ENCODE data around the gene SPEF2.
A peak's percentile ranks its signal among the peaks of the same experiment; 100 is the strongest.

Gene SPEF2

DNA sequence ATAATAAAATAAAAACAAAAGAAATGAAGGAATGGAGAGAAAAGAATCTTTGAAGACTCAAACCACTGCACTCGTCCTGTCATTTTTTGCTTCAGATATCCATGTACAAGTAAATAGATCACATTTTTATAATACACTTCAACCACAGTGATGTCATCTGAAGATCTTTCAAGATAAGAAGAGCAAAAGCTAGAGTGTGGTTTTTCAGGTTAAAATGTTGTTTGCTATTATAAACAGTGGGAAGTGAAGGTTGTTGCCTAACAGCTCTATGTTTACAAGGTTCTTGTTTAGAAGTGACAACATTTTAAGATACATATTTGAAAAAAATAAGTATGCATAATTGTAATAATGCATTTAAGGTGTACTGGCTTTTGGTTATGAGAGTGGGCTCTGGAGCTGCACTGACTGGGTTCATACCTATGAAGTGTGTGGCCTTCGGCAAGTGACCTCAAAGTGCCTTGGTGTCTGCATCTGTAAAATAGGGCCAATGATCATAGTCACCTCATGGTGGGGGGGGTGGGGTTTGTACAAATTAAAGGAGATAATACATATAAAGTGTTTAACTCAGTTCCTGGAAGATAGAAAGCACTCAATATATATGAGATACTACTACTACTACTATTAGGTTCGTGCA is 193.6 kb downstream of the SPEF2 start:
- peak; percentile 63 for ATAC-seq
- no peak for TF ChIP-seq ESRRG (CRISPR knock-in tag; IDR thresholded peaks at IDR 0.05)
- TF ChIP-seq, protein P1, sequence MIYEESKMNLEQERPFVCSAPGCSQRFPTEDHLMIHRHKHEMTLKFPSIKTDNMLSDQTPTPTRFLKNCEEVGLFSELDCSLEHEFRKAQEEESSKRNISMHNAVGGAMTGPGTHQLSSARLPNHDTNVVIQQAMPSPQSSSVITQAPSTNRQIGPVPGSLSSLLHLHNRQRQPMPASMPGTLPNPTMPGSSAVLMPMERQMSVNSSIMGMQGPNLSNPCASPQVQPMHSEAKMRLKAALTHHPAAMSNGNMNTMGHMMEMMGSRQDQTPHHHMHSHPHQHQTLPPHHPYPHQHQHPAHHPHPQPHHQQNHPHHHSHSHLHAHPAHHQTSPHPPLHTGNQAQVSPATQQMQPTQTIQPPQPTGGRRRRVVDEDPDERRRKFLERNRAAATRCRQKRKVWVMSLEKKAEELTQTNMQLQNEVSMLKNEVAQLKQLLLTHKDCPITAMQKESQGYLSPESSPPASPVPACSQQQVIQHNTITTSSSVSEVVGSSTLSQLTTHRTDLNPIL (CRISPR knock-in tag; IDR thresholded peaks at IDR 0.05; ENCODE audit: low read depth), result no peak
- no peak for TF ChIP-seq RARB (CRISPR knock-in tag; IDR thresholded peaks at IDR 0.05)
- TF ChIP-seq PPARA (CRISPR knock-in tag; IDR thresholded peaks at IDR 0.05; ENCODE audit: borderline replicate concordance), result no peak
- TF ChIP-seq, protein P2, sequence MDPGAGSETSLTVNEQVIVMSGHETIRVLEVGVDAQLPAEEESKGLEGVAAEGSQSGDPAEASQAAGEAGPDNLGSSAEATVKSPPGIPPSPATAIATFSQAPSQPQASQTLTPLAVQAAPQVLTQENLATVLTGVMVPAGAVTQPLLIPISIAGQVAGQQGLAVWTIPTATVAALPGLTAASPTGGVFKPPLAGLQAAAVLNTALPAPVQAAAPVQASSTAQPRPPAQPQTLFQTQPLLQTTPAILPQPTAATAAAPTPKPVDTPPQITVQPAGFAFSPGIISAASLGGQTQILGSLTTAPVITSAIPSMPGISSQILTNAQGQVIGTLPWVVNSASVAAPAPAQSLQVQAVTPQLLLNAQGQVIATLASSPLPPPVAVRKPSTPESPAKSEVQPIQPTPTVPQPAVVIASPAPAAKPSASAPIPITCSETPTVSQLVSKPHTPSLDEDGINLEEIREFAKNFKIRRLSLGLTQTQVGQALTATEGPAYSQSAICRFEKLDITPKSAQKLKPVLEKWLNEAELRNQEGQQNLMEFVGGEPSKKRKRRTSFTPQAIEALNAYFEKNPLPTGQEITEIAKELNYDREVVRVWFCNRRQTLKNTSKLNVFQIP (CRISPR knock-in tag; IDR thresholded peaks at IDR 0.05; ENCODE audit: borderline replicate concordance, low read depth), result no peak
- TF ChIP-seq ZNF565 (CRISPR knock-in tag; conservative IDR thresholded peaks at IDR 0.05; ENCODE audit: low read depth), result no peak
- TF ChIP-seq, protein P3, sequence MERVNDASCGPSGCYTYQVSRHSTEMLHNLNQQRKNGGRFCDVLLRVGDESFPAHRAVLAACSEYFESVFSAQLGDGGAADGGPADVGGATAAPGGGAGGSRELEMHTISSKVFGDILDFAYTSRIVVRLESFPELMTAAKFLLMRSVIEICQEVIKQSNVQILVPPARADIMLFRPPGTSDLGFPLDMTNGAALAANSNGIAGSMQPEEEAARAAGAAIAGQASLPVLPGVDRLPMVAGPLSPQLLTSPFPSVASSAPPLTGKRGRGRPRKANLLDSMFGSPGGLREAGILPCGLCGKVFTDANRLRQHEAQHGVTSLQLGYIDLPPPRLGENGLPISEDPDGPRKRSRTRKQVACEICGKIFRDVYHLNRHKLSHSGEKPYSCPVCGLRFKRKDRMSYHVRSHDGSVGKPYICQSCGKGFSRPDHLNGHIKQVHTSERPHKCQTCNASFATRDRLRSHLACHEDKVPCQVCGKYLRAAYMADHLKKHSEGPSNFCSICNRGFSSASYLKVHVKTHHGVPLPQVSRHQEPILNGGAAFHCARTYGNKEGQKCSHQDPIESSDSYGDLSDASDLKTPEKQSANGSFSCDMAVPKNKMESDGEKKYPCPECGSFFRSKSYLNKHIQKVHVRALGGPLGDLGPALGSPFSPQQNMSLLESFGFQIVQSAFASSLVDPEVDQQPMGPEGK (CRISPR knock-in tag; IDR thresholded peaks at IDR 0.05; ENCODE audit: borderline replicate concordance), result no peak
- TF ChIP-seq, protein P4, sequence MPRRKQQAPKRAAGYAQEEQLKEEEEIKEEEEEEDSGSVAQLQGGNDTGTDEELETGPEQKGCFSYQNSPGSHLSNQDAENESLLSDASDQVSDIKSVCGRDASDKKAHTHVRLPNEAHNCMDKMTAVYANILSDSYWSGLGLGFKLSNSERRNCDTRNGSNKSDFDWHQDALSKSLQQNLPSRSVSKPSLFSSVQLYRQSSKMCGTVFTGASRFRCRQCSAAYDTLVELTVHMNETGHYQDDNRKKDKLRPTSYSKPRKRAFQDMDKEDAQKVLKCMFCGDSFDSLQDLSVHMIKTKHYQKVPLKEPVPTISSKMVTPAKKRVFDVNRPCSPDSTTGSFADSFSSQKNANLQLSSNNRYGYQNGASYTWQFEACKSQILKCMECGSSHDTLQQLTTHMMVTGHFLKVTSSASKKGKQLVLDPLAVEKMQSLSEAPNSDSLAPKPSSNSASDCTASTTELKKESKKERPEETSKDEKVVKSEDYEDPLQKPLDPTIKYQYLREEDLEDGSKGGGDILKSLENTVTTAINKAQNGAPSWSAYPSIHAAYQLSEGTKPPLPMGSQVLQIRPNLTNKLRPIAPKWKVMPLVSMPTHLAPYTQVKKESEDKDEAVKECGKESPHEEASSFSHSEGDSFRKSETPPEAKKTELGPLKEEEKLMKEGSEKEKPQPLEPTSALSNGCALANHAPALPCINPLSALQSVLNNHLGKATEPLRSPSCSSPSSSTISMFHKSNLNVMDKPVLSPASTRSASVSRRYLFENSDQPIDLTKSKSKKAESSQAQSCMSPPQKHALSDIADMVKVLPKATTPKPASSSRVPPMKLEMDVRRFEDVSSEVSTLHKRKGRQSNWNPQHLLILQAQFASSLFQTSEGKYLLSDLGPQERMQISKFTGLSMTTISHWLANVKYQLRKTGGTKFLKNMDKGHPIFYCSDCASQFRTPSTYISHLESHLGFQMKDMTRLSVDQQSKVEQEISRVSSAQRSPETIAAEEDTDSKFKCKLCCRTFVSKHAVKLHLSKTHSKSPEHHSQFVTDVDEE (CRISPR knock-in tag; IDR thresholded peaks at IDR 0.05), result no peak
- TF ChIP-seq ZC3H10 (CRISPR knock-in tag; IDR thresholded peaks at IDR 0.05), result no peak
- TF ChIP-seq ZFP3 (CRISPR knock-in tag; IDR thresholded peaks at IDR 0.05), result no peak

DNA sequence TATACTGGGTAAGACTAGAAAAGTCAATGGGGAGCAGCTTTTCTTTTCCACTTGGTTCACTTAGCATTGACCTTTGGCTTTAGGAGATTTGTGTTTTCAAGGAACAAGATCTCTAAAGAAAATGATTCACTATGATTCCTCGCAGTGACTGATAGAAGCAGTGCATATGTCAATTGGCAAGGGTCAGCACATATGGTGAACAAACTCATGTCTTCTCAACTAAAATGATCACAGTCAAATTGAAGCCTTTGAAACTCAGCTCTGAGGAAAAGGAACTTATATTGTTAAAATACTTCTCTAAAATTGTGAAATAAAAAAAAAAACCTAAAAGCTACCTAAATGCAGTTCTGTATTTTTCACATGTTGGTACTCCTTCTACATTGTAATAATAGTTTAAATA is 195.9 kb downstream of the SPEF2 start:
- TF ChIP-seq CSDC2 (CRISPR knock-in tag; IDR thresholded peaks at IDR 0.05) (no peak), ZFP30 (CRISPR knock-in tag; IDR thresholded peaks at IDR 0.05) (no peak), TOX (CRISPR knock-in tag; IDR thresholded peaks at IDR 0.05; ENCODE audit: borderline replicate concordance) (no peak), TCF4 (CRISPR knock-in tag; IDR thresholded peaks at IDR 0.05; ENCODE audit: borderline replicate concordance) (no peak), ARNTL (CRISPR knock-in tag; IDR thresholded peaks at IDR 0.05; ENCODE audit: borderline replicate concordance, low read depth) (no peak), ZC3H10 (CRISPR knock-in tag; IDR thresholded peaks at IDR 0.05) (no peak), ZNF8 (CRISPR knock-in tag; IDR thresholded peaks at IDR 0.05) (no peak), RARB (CRISPR knock-in tag; IDR thresholded peaks at IDR 0.05) (no peak), ESRRG (CRISPR knock-in tag; IDR thresholded peaks at IDR 0.05) (no peak), OSR1 (CRISPR knock-in tag; IDR thresholded peaks at IDR 0.05) (no peak), PPARA (CRISPR knock-in tag; IDR thresholded peaks at IDR 0.05; ENCODE audit: borderline replicate concordance) (no peak)
- TF ChIP-seq, protein P1 (CRISPR knock-in tag; IDR thresholded peaks at IDR 0.05; ENCODE audit: low read depth), result no peak
- TF ChIP-seq, protein P4 (CRISPR knock-in tag; IDR thresholded peaks at IDR 0.05), result no peak
- TF ChIP-seq, protein P3 (CRISPR knock-in tag; IDR thresholded peaks at IDR 0.05; ENCODE audit: borderline replicate concordance), result no peak
- TF ChIP-seq, protein P2 (CRISPR knock-in tag; IDR thresholded peaks at IDR 0.05; ENCODE audit: borderline replicate concordance, low read depth), result no peak
- TF ChIP-seq, protein P5, sequence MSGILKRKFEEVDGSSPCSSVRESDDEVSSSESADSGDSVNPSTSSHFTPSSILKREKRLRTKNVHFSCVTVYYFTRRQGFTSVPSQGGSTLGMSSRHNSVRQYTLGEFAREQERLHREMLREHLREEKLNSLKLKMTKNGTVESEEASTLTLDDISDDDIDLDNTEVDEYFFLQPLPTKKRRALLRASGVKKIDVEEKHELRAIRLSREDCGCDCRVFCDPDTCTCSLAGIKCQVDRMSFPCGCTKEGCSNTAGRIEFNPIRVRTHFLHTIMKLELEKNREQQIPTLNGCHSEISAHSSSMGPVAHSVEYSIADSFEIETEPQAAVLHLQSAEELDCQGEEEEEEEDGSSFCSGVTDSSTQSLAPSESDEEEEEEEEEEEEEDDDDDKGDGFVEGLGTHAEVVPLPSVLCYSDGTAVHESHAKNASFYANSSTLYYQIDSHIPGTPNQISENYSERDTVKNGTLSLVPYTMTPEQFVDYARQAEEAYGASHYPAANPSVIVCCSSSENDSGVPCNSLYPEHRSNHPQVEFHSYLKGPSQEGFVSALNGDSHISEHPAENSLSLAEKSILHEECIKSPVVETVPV (CRISPR knock-in tag; IDR thresholded peaks at IDR 0.05), result no peak
- no peak for ATAC-seq
